Glomerular visceral epithelial cell (primary cell): ENCODE results near the gene FANCC.

ENCODE experiments used
- DNase-seq: peaks from one replicate; pipeline ENCODE4 v3.0.0-alpha.2; 2016; ENCODE audit errors: extremely low spot score

Gene FANCC

DNA sequence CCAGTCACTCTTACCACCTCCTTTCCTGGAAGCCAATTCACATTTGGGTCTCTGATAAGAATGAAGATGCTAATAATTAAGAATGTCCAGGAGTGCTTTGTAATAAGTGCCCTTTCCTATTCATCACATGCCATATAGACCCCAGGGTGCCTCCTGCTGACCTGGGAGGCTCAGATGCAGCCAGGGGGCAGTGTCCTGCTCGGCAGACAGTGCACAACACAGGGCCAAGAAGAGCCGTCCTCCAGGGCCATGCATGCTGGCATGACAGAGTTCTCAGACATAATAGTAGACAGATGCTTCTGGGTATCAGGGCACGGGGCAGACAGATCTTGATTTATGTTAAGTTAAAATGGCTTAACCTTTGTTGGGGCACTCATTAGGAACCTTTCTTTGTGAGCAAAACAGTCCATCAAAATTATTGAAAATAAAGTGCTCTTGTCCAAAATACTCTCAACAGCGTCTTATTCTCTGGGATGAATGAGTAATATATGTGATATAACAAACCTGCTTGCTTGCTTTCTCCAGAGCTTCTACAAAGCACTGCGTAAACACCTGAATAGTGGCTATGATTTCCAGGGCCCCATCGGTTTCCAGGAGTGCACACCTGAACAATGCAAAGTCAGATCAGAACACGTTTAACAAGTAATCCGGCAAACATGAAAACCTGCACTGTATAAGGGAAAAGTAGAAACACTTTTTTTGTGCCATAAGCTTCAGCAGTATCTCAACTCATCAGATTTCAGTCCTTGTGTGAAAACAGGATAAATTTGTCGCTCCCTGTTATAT is 192.7 kb downstream of the FANCC start:
- no peak for DNase-seq

DNA sequence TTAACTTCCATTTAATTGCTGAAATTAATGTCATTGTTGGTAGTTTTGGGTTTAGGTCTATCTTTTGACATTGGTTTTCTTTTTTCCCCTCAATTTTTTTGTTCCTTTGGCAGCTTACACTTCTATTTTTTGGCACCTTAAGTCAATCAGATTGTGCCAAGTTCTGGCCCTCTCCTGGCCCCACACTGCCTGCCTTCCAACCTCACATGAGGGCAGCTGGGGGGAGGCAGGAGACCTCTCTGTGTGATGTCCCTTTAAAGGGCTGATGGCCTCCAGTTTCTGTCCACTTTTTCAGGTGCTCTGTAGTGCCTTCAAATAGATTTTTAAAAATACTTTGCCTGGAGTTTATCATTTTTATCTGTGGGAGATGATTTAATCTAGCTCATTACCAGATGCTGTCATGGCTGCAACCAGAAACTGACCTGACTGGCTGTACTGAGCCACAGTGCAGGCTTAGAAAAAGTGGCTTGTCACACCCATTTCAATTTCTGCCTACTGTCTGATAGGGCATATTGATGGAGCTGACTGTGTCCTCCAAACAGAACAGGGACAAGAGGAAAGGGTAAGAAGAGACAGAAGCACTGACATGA is 196.6 kb downstream of the FANCC start:
- DNase-seq = no peak

- DNase-seq = no peak
These were observed 198.9 kb downstream of the FANCC start for GRCh38 chr9:95118596-95118995.

DNA sequence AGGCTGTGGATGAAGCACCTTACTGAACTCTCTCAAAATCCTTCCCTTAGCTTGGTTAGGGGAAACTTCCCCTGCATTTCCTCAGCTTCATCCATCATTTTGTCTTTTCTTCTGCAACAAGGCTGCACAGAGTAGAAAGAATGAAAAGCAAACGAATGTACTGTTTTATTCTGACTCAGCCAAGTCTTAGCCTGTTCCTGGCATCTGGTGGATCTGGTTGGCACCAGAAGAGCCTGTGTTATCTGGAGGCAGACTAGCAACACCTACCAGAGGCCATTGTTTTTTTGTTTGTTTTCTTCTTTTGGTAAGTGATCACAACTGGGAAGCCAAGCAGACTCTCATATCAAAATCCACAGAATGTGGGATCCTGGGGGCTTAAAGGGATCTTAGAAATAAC is 200.7 kb downstream of the FANCC start:
- no peak for DNase-seq

- DNase-seq = no peak
These were observed 201.3 kb downstream of the FANCC start for GRCh38 chr9:95116002-95116807.

GRCh38 chr9:95115104-95115503 is 202.4 kb downstream of the FANCC start:
- no peak for DNase-seq

GRCh38 chr9:95112436-95113280 is 204.9 kb downstream of the FANCC start:
- DNase-seq = no peak

GRCh38 chr9:95111716-95112115 is 205.8 kb downstream of the FANCC start:
- no peak for DNase-seq

DNA sequence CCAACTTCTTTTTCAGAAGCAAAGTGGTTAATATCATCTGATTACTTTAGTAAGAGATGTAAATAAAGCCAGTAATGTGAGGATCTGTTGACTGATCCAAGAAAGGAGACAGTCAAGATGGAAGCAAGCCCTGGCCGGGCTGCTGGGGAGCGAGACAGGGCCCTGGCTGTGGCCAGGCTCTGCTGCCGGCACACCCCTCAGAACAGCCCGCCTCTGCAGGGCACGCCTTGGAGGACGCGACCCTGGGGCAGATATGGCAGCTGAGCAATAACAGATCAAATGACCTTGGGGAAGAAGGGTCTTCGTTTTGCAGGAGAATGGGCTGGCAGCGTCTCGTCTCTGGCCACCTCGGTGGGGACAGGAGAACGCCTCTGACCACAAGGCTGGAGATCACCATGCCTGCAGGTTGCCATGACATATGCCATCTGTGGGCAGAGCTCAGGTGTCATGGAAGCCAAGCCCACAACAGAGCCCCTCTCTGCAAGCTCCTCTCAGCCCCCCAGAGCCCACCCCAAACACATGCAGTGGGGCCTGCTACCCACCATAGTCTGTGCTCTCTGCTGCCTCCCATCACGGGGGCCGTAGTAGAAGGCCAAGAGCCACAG is 206.5 kb downstream of the FANCC start:
- no peak for DNase-seq

DNA sequence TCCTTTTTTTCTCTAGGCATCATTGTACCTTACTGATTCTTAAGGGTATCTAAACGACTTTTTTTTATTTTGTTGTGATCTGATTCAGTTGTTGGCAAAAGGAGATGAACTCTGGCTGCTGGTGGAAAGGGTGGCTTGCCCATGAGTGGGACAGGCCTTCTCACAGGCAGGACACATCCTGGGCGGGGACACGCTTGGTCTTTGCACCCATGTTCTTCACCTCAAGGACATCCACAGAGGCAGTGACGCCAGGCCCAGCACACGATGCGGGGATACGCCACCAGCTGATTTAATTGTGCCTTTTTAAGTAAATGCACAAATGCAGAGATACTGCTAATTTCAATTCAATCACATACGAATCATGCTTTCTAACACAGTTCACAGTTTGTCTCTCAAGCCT is 208.1 kb downstream of the FANCC start:
- no peak for DNase-seq

- no peak for DNase-seq
These were observed 208.7 kb downstream of the FANCC start for GRCh38 chr9:95108777-95109176.

DNA sequence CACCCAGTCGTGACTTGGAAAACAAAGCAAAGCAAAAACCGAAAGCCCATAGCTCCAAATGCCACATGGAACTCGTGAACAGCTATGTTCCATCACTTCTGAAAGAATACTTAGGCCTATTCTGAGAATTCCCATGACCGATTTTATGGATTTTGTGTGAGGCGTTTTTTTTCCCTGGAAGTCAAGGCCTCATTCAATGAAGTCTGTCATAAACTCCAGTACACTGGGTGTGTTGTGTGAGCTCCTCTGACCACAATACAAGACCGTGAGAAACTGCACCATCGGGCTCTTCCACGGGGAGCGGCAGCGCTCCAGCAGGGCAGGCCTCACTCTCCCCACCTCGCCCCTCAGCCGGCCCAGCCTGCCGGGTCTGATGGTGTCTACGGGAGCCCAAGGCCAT is 209.5 kb downstream of the FANCC start:
- no peak for DNase-seq

- peak; percentile 85 for DNase-seq
These were observed 210.3 kb downstream of the FANCC start for GRCh38 chr9:95107001-95107749.

DNA sequence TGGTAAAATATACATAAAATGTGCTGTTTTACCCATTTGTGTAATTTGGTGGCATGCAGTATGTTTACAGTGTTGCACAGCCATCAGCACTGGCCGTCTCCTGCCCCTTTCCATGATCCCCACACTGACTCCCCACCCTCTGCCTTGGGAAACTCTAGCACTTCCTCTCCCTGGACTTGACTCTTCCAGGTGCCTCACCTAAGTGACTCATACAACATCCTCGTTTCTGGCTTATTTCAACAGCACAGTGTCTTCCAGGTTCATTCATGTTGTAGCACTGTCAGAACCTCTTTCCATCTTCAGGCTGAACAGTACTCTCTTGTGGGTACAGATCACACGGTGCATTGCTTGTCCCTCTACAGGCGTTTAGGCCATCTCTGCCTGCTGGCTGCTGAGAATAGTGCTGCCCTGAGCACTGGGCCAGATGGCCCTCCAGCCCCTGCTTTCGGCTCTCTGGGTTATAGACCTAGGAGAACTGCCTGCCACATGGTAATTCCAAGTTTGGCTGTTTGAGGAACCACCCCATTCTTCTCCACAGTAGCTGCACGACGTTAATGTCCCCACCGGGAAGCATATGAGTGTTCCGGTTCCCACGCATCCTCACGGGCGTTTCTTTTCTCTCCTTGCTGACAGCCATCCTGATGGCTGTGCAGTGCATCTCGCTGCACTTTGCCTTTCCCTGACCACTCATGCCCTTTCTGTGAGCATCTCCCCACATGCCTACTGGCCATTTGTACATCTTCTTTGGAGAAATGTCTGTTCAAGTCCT is 211.8 kb downstream of the FANCC start:
- DNase-seq = no peak

- no peak for DNase-seq
These were observed 212.5 kb downstream of the FANCC start for GRCh38 chr9:95104980-95105379.

GRCh38 chr9:95104581-95104960 is 212.9 kb downstream of the FANCC start:
- DNase-seq = no peak

- DNase-seq = no peak
These were observed 213.5 kb downstream of the FANCC start for GRCh38 chr9:95103871-95104580.

DNA sequence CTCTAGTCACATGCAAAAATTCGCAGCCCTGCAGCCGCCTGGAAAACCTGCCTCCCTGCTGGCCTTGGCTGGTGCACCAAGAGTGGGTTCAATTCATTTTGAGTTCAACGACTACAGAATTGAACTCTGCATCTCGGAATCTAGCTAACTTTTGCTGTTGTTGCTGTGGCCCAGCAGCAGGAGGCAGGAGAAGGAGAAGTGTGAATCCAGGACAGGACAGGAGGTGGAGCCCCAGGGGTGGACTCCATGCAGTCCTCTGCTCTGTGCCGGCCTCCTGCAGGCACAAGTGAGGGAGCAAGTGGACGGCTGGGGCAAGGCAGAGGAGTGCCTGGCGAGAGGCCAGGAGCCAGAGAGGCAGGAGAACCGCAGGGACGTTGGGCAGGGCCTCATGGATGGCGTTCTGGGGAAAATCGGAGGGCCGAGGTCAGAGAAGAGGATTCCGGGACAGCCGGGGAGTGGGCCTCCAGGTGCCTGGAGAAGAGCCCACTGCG is 214.2 kb downstream of the FANCC start:
- no peak for DNase-seq

- DNase-seq = no peak
These were observed 214.9 kb downstream of the FANCC start for GRCh38 chr9:95102572-95102971.
